GM21423 (cell line): ENCODE data around the gene LRIT3.
"Not testable (repeated sequence)": the region's sequence is repeated elsewhere in the genome, so short reads cannot be mapped to it uniquely, and the experiment has no call there.

Experiments
- ATAC-seq: cut with Tn5 transposase; IDR thresholded peaks from one replicate; pipeline ENCODE4 v1.9.1; 2021; ENCODE audit warnings: mild to moderate bottlenecking, moderate library complexity; ENCODE audit not compliant: unreplicated experiment

LRIT3 gene

GRCh38 chr4:109850601-109851000, 2.7 kb downstream of the LRIT3 start:
- no peak for ATAC-seq

- not testable (repeated sequence) for ATAC-seq
Observed at GRCh38 chr4:109859426-109860300, 11.8 kb downstream of the LRIT3 start.

GRCh38 chr4:109861271-109861670, 13.4 kb downstream of the LRIT3 start:
- ATAC-seq: no peak

- no peak for ATAC-seq
Observed at GRCh38 chr4:109861916-109862511, 14.1 kb downstream of the LRIT3 start.

DNA sequence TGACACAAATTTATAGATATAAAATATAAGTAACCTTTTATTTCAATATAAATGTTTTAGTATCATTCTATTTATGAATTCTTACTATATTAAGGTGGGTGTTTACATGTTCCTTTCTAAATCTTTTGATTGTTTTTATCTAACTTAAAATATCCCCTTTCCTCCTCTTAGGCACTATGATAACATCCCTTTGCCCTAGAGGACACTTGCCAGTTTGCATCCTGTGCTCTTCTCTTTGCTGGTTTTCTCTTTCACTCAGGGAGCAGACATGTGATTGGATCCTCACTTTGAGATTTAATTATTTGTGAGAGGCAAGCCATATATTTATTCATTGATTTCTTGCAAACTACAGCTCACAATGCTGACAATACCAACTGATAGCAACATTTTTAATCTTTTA, 16.2 kb downstream of the LRIT3 start:
- ATAC-seq: no peak

DNA sequence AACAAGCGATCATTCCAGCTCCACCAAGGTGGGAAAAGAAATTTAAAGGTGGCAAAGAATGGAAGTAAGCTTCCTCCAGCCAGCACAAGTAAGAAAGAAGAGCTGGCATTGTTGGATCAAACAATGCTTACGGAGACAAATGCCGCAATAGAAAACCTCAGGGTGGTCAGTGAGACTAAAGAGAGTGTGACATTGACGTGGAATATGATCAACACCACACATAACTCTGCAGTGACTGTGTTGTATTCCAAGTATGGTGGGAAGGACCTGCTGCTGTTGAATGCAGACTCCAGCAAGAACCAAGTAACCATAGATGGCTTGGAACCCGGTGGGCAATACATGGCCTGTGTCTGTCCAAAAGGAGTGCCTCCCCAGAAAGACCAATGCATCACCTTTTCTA, 22.2 kb downstream of the LRIT3 start:
- ATAC-seq: no peak

DNA sequence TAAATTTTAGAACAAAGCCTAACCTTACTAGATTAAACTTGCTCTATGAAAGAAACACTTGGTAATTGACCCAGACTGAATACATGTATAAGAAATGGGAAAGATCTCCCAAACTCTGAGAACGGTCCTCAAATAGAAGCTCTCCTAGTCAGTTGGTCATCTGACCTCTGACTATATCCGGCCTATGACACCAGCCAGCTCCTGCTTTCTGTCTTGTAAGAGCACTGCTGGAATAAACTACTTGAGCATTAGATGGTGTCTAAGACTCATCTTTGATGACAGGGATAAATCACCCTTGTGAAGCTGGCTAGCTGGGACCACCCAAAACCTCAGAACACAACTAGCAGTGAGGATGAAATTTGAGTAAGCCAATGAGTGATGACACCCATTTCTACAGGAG, 24.2 kb downstream of the LRIT3 start:
- ATAC-seq: no peak

- no peak for ATAC-seq
Observed at GRCh38 chr4:109872950-109873656, 25.2 kb downstream of the LRIT3 start.

GRCh38 chr4:109873791-109874514, 26.0 kb downstream of the LRIT3 start:
- no peak for ATAC-seq

DNA sequence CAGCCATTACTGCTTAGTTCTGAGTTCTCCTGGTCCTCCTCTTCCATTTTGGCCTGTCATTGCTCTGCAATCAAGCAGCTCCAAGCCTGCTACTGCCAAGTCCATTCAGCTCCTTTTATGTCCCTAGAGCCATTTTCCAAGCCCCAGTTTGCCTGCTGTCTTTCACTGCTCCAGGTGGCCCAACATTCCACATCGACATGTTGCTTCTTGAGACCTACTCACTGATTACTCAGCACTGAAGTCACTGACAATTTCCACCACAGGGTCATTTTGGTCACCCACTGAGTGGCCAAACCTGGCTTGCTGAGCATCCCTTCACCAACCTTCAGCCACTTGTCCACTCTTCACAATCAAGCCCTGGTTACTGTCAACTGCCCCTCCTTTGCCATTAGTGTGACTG, 27.2 kb downstream of the LRIT3 start:
- no peak for ATAC-seq

- not testable (repeated sequence) for ATAC-seq
Observed at GRCh38 chr4:109875553-109875952, 27.6 kb downstream of the LRIT3 start.

- no peak for ATAC-seq
Observed at GRCh38 chr4:109876634-109877265, 28.8 kb downstream of the LRIT3 start.

DNA sequence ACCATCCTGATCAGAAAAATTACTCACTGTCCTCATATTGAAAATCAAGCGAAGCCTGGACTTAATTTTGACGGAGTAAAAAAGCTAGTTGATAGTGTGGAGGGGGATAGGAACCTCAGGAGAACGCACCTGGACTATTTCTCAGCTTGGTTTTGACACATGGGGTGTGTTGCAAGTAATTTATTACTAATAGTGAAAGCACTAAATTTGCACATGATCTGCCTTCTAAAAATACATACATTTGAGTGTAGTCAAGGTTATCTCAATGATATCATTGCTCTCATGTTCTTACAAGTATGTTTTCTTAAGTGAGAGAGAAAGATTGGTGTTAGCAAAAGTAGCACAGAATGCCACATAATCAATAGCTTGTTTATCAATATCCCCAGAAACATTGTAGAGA, 29.5 kb downstream of the LRIT3 start:
- ATAC-seq: peak; percentile 62

DNA sequence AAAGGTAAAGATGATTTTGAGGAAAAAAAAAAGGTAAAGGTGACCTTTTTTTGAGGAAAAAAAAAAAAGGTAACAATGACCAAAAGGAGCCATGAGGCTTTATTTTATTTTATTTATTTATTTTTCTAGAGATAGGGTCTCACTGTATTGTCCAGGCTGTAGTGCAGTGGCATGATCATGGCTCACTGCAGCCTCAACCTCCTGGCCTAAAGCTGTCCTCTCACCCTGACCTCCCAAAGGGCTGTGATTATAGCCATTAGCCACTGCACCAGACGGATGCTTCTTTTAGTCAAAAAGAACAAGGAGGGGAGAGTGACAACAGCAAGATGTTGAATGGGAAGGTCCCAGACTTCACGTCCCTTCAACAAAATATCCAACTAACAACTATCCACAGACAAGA, 30.4 kb downstream of the LRIT3 start:
- no peak for ATAC-seq

- ATAC-seq: no peak
Observed at GRCh38 chr4:109879081-109879480, 31.2 kb downstream of the LRIT3 start.

- no peak for ATAC-seq
Observed at GRCh38 chr4:109879636-109880314, 31.9 kb downstream of the LRIT3 start.

GRCh38 chr4:109886303-109886702, 38.4 kb downstream of the LRIT3 start:
- ATAC-seq: no peak

DNA sequence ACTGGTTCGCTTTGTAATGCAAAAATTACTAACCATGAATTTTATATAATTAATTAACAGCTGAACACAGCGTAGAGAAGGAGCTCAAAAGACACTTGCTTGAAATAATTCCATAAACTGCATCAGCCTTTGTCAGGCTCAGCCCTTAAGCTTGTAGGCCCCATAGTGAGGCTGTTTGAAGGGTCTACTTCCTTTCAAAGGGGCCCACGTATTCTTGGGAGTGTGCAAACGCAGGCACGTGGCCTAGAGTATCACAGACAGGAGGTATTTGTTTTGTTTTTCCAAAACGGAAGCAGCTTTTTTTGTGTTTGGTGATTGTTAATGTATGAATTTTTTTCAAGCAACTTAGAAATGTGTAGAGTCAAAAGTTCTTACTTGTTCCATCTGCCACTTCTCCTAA, 39.2 kb downstream of the LRIT3 start:
- no peak for ATAC-seq

DNA sequence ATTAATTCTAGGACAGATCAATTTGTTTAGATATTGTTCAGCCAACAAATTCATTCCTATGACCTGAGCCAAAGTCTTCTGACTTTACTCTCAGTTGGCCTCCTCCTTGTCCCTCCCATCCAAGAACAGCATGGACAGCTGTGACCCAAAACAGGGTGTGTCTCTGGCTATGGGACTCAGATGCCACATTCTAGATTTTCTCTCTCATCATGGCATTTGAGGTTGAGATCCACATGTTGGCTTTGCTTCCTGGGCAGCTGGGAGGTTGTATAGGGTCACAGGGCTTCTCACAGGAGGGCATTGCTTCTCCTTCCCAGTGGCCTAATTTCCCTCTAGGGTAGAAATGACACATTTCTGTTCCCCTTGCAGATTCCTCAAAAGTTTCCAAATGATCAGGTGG, 42.2 kb downstream of the LRIT3 start:
- no peak for ATAC-seq

GRCh38 chr4:109902559-109903251, 54.8 kb downstream of the LRIT3 start:
- ATAC-seq: no peak
